Measurements from ENCODE around the gene JMJD4. TPM values are rescaled to one million over a fixed set of nuclear protein-coding genes. Genes with fewer than 3 reads are reported as not detected.

Gene JMJD4
- total and polyA plus RNA-seq, 12 donors = 8.6 to 57.5 (median 27.5) TPM

GRCh38 chr1:227763246-227764018 lies 28.3 kb upstream of the JMJD4 start:
- DNase-seq = no peak
- Histone ChIP-seq H3K36me3 (replicated peaks in 1 of 2) (peaks cover 0 to 62% of the 10 kb centered on the region in 2 donors), H3K27ac (peak overlapping the region in 1 of 5 donors; percentile 35), H3K27me3 (no peaks in the 10 kb centered on the region), H3K9me3 (replicated peaks in 1 of 3) (no peaks in the 10 kb centered on the region), H3K4me3 (no peak overlapping the region), H3K4me1 (replicated peaks in 1 of 2) (peaks cover 2 to 17% of the 10 kb centered on the region in 2 donors)
- TF ChIP-seq CTCF (IDR thresholded peaks at IDR 0.05) (no peak), POLR2A (IDR thresholded peaks at IDR 0.05) (no peak)
- WGBS, 4 donors = 92 to 94% (median 92%) methylated on average over 15 to 16 of the region's 16 CpGs
- intact Hi-C loops (cut with DNase I) = loop anchor here (2.0 to 10.0 kb wide), 3 partner anchors 183 to 279 kb away; partner anchors contain the start of gene WNT9A (in 2 of the 2)

- no peak for TF ChIP-seq POLR2A (IDR thresholded peaks at IDR 0.05)
- TF ChIP-seq CTCF (IDR thresholded peaks at IDR 0.05) = peak; percentile 82 to 92 (median 86)
- peak; percentile 88 to 95 (median 94) for DNase-seq
- peaks cover 0 to 51% of the 10 kb centered on the region in 2 donors for H3K36me3 ChIP-seq (replicated peaks in 1 of 2)
- peak overlapping the region in 2 of 5 donors; percentile 57 to 61 for H3K27ac ChIP-seq
- WGBS, 4 donors = 0 to 46% (median 17%) methylated on average over 5 to 22 of the region's 22 CpGs
- no peaks in the 10 kb centered on the region for H3K9me3 ChIP-seq (replicated peaks in 1 of 3)
- H3K4me1 ChIP-seq (replicated peaks in 1 of 2) = peaks cover 2 to 17% of the 10 kb centered on the region in 2 donors
- H3K27me3 ChIP-seq = no peaks in the 10 kb centered on the region
- intact Hi-C loops (cut with DNase I) = loop anchor here (5.0 to 10.0 kb wide), 2 partner anchors 185 to 278 kb away; partner anchors contain the start of gene WNT9A (in 1 of the 2)
- H3K4me3 ChIP-seq = no peak overlapping the region
These were observed 27.3 kb upstream of the JMJD4 start for GRCh38 chr1:227762231-227762911.

- Histone ChIP-seq H3K36me3 (replicated peaks in 1 of 2) (peaks cover 0 to 45% of the 10 kb centered on the region in 2 donors), H3K4me3 (no peak overlapping the region), H3K27me3 (no peaks in the 10 kb centered on the region), H3K27ac (peak overlapping the region in 2 of 5 donors; percentile 57 to 61), H3K9me3 (replicated peaks in 1 of 3) (no peaks in the 10 kb centered on the region), H3K4me1 (replicated peaks in 1 of 2) (peaks cover 2 to 17% of the 10 kb centered on the region in 2 donors)
- 79 to 84% (median 83%) methylated on average over 15 to 17 of the region's 17 CpGs for WGBS, 4 donors
- intact Hi-C loops (cut with DNase I) = loop anchor here (5.0 to 10.0 kb wide), 2 partner anchors 186 to 277 kb away; partner anchors contain the start of gene WNT9A (in 1 of the 2)
- TF ChIP-seq POLR2A (IDR thresholded peaks at IDR 0.05) = no peak
- DNase-seq = no peak
These were observed 26.6 kb upstream of the JMJD4 start for GRCh38 chr1:227761621-227762230.

- 83 to 94% (median 86%) methylated on average over 6 to 9 of the region's 9 CpGs for WGBS, 4 donors
- Histone ChIP-seq H3K36me3 (replicated peaks in 1 of 2) (peaks cover 0 to 40% of the 10 kb centered on the region in 2 donors), H3K4me1 (replicated peaks in 1 of 2) (peaks cover 2 to 30% of the 10 kb centered on the region in 2 donors), H3K27ac (peak overlapping the region in 1 of 5 donors; percentile 6), H3K4me3 (no peak overlapping the region), H3K27me3 (no peaks in the 10 kb centered on the region), H3K9me3 (replicated peaks in 1 of 3) (no peaks in the 10 kb centered on the region)
- intact Hi-C loops (cut with DNase I) = loop anchor here (5.0 to 10.0 kb wide), 2 partner anchors 187 to 276 kb away; partner anchors contain the start of gene WNT9A (in 1 of the 2)
- no peak for DNase-seq
- TF ChIP-seq POLR2A (IDR thresholded peaks at IDR 0.05) (no peak), CTCF (IDR thresholded peaks at IDR 0.05) (no peak)
These were observed 25.3 kb upstream of the JMJD4 start for GRCh38 chr1:227760377-227760776.

Measured in adrenal gland (tissue), 12 donors.